Hepatocyte (in vitro differentiated cells): ENCODE data around the gene KIRREL2. TPM values are rescaled to one million over a fixed set of nuclear protein-coding genes. Genes with fewer than 3 reads are reported as not detected.

Experiments used
- DNase-seq: peaks from one replicate; pipeline ENCODE4 v3.0.0-alpha.2; 2016; ENCODE audit warnings: low spot score
- H2AFZ ChIP-seq: fragments of 200-600 bp; sonication (generic); 2 replicates; pipeline ENCODE4 v1.6.0; 2016; ENCODE audit warnings: antibody characterized with exemption, mild to moderate bottlenecking
- H3K27ac ChIP-seq: fragments of 200-600 bp; sonication (generic); 2 replicates; pipeline ENCODE4 v1.5.1; 2016; ENCODE audit warnings: mild to moderate bottlenecking
- H3K27me3 ChIP-seq: fragments of 200-600 bp; sonication (generic); 2 replicates; pipeline ENCODE4 v1.6.1; 2016
- H3K36me3 ChIP-seq: fragments of 200-600 bp; sonication (generic); replicated peaks from 2 replicates; pipeline ENCODE4 v1.5.1; 2016; ENCODE audit warnings: low read depth; ENCODE audit not compliant: insufficient read depth
- H3K4me1 ChIP-seq: fragments of 200-600 bp; sonication (generic); 2 replicates; pipeline ENCODE4 v1.5.1; 2016; ENCODE audit warnings: mild to moderate bottlenecking, moderate library complexity; ENCODE audit not compliant: insufficient read depth
- H3K4me2 ChIP-seq: fragments of 200-600 bp; sonication (generic); 2 replicates; pipeline ENCODE4 v1.6.0; 2016
- H3K4me3 ChIP-seq: fragments of 200-600 bp; sonication (generic); 2 replicates; pipeline ENCODE4 v1.5.1; 2016; ENCODE audit warnings: mild to moderate bottlenecking
- H3K79me2 ChIP-seq: fragments of 200-600 bp; sonication (generic); 2 replicates; pipeline ENCODE4 v1.6.0; 2017; ENCODE audit warnings: mild to moderate bottlenecking
- H3K9me2 ChIP-seq: fragments of 200-600 bp; sonication (generic); replicated peaks from 2 replicates; pipeline ENCODE4 v1.6.0; 2017; ENCODE audit warnings: mild to moderate bottlenecking; ENCODE audit not compliant: insufficient read depth
- H3K9me3 ChIP-seq: fragments of 200-600 bp; sonication (generic); 2 replicates; pipeline ENCODE4 v1.5.1; 2016; ENCODE audit warnings: low read depth, mild to moderate bottlenecking
- H4K20me1 ChIP-seq: fragments of 200-600 bp; sonication (generic); 2 replicates; pipeline ENCODE4 v1.6.0; 2016; ENCODE audit warnings: mild to moderate bottlenecking; ENCODE audit not compliant: insufficient read depth, poor library complexity, severe bottlenecking
- EZH2 ChIP-seq: fragments of 200-600 bp; sonication (generic); IDR thresholded peaks from 2 replicates; pipeline ENCODE4 v1.6.1; 2016; ENCODE audit warnings: antibody characterized with exemption, mild to moderate bottlenecking, borderline replicate concordance
- EZH2phosphoT487 ChIP-seq: fragments of 200-600 bp; sonication (generic); IDR thresholded peaks from one replicate; pipeline ENCODE4 v1.6.1; 2018; ENCODE audit warnings: antibody characterized with exemption, mild to moderate bottlenecking, low read depth, moderate library complexity; ENCODE audit not compliant: unreplicated experiment, severe bottlenecking
- WGBS: methylation state at CpG from one replicate; pipeline ENCODE4 v1.1.6; 2016; ENCODE audit warnings: low lambda C conversion rate; ENCODE audit errors: missing lambda C conversion rate; 5-methylcytosine and 5-hydroxymethylcytosine counted together
- polyA plus RNA-seq: library from polyadenylated mRNA; unstranded; fragments of >200 nt; fragmentation: Nextera tagmentation; extraction: Ambion mirVana; gene quantifications from 2 replicates; pipeline ENCODE4 v1.2.1, GENCODE V29; 2016
- total RNA-seq: library from RNA; depleted of rRNA; stranded (reverse); fragments of >200 nt; gene quantifications from 2 replicates; pipeline ENCODE4 v1.2.3, GENCODE V29; 2014
- TF ChIP-seq, protein P1 (sequence below): fragments of 200-600 bp; sonication (generic); IDR thresholded peaks from 2 replicates; pipeline ENCODE4 v1.5.1; 2016; ENCODE audit warnings: antibody characterized with exemption, mild to moderate bottlenecking; ENCODE audit not compliant: poor library complexity

The KIRREL2 gene
- total and polyA plus RNA-seq, 2 experiments from 2014 or later, result 1.4 to 2.3 TPM

DNA sequence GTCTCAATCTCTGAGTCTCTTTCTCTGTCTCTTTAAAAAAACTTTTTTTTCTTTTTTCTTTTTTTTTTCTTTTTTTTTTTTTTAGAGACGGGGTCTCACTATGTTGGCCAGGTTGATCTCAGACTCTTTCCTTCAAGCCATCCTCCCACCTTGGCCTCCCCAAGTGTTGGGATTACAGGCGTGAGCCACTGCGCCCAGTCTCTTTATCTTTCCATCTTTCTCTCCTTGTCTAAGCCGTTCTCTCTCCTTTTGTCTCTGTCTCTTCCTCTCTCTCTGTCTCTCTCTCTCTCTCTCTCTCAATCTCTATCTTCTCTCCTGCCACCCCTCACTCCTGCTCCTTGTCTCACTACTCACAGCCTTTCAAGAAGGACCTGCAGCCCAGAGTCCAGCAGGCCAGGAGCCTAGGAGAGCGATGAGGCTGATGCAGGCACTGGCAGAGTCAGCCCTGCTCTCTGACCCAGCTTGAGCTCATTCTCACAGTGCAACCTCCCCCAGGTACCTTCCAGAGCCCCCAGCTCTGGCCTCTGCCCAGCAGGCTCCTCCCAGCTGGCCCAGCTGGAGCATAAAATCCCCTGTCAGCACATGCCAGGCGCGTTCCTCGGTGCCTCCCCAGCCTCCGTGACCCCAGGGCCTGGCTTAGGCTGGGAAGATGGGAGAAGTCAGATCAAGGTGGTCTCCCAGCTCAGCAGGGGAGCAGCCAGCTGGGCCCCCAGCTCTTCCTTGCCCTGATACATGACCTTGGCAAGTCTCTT, 4.5 kb upstream of the KIRREL2 start, which contains the start of gene NPHS1:
NPHS1 (minus strand) TSS at position 476 of the 752 bp plus-strand sequence. CDS start 667 bp downstream, outside the sequence.
- no peak within 1 kb of the TSS for H2AFZ ChIP-seq
- no peaks in the 10 kb centered on the region for H4K20me1 ChIP-seq
- no peak within 1 kb of the TSS for H3K4me2 ChIP-seq
- no peaks in the 10 kb centered on the region for H3K9me3 ChIP-seq
- H3K4me1 ChIP-seq, result peaks cover 7% of the 10 kb centered on the region
- TF ChIP-seq EZH2phosphoT487, result no peak
- TF ChIP-seq EZH2, result no peak
- TF ChIP-seq, protein P1, sequence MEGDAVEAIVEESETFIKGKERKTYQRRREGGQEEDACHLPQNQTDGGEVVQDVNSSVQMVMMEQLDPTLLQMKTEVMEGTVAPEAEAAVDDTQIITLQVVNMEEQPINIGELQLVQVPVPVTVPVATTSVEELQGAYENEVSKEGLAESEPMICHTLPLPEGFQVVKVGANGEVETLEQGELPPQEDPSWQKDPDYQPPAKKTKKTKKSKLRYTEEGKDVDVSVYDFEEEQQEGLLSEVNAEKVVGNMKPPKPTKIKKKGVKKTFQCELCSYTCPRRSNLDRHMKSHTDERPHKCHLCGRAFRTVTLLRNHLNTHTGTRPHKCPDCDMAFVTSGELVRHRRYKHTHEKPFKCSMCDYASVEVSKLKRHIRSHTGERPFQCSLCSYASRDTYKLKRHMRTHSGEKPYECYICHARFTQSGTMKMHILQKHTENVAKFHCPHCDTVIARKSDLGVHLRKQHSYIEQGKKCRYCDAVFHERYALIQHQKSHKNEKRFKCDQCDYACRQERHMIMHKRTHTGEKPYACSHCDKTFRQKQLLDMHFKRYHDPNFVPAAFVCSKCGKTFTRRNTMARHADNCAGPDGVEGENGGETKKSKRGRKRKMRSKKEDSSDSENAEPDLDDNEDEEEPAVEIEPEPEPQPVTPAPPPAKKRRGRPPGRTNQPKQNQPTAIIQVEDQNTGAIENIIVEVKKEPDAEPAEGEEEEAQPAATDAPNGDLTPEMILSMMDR, result no peak
- peak; percentile 38 for DNase-seq
- no peaks in the 10 kb centered on the region for H3K9me2 ChIP-seq
- WGBS, result 58% methylated on average over 8 of the region's 9 CpGs
- H3K79me2 ChIP-seq, result no peaks in the 10 kb centered on the region
- H3K4me3 ChIP-seq, result no peak within 1 kb of the TSS
- H3K27me3 ChIP-seq, result peaks cover 45% of the 10 kb centered on the region
- H3K36me3 ChIP-seq, result no peaks in the 10 kb centered on the region
- no peak within 1 kb of the TSS for H3K27ac ChIP-seq

DNA sequence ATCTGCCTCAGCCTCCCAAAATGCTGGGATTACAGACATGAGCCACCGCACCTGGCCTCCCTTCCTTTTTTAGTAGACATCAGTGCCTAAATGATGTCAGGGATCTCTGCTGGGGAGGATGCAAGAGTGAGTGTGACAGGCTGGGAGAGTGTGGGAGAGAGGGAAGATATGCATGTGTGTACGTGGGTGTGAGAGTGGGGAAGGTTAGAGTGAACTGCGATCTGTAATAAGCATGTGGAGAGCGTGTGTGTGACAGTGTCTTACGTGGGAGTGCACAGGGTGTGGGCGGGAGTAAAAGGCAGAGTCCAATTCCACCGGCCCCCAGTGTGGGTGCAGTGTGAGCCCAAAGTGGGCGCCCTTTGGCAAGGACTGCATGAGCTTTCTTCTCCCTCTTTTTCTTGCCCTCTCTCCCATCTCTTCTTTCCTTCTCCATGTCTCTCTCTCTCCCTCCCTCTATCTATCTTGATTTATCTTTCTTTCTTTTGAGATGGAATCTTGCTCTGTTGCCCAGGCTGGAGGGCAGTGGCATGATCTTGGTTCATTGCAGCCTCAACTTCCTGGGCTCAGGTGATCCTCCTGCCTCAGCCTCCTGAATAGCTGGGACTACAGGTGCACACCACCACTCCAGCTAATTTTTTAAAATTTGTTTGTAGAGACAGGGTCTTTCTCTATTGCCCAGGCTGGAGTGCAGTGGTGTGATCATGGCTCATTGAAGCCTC, 3.5 kb upstream of the KIRREL2 start:
- H3K9me2 ChIP-seq, result no peaks in the 10 kb centered on the region
- no peak overlapping the region for H2AFZ ChIP-seq
- TF ChIP-seq EZH2phosphoT487 (no peak), EZH2 (no peak)
- TF ChIP-seq, protein P1, result no peak
- peaks cover 50% of the 10 kb centered on the region for H3K27me3 ChIP-seq
- H3K4me2 ChIP-seq, result no peak overlapping the region
- H3K36me3 ChIP-seq, result no peaks in the 10 kb centered on the region
- H3K4me1 ChIP-seq, result peaks cover 7% of the 10 kb centered on the region
- no peaks in the 10 kb centered on the region for H3K9me3 ChIP-seq
- no peak overlapping the region for H3K4me3 ChIP-seq
- no peaks in the 10 kb centered on the region for H3K79me2 ChIP-seq
- no peak for DNase-seq
- WGBS, result 77% methylated on average over 8 of the region's 8 CpGs
- H3K27ac ChIP-seq, result no peak overlapping the region
- no peaks in the 10 kb centered on the region for H4K20me1 ChIP-seq

DNA sequence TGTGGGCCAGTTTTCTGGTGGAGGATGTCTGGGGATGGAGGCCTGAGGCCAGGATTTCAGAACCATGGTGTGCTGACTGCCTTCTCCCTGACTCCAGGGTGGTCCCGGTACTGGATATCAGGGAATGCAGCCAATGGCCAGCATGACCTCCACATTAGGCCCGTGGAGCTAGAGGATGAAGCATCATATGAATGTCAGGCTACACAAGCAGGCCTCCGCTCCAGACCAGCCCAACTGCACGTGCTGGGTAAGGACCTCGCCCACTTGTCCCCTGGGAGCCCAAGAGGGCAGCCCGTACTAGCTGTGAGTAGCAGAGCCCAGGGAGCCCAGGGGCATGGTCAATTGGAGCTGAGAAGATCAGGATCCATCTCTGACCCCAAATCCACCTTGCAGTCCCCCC, 1.6 kb downstream of the KIRREL2 start:
- Histone ChIP-seq H3K9me2 (no peaks in the 10 kb centered on the region), H3K27me3 (peaks cover 71% of the 10 kb centered on the region), H3K36me3 (no peaks in the 10 kb centered on the region), H3K27ac (no peak overlapping the region), H3K4me2 (no peak overlapping the region), H2AFZ (no peak overlapping the region), H3K4me1 (peaks cover 7% of the 10 kb centered on the region), H3K4me3 (no peak overlapping the region), H3K79me2 (no peaks in the 10 kb centered on the region), H4K20me1 (no peaks in the 10 kb centered on the region), H3K9me3 (no peaks in the 10 kb centered on the region)
- peak; percentile 2 for DNase-seq
- TF ChIP-seq EZH2 (no peak), EZH2phosphoT487 (no peak)
- TF ChIP-seq, protein P1, result no peak
- WGBS, result 85% methylated on average over 6 of the region's 6 CpGs
